Activated CD4-positive, CD25-positive, alpha-beta regulatory T cell treated with anti-CD3 and anti-CD28 coated beads, Interleukin-2, amount 50 U/mL, for 16 hours (primary cell): Measurements from ENCODE around the gene POTEF.
"Not testable (repeated sequence)": the region's sequence is repeated elsewhere in the genome, so short reads cannot be mapped to it uniquely, and the experiment has no call there.

Experiments
- DNase-seq: peaks from one replicate; pipeline ENCODE4 v3.0.0-alpha.2; 2020; ENCODE audit warnings: low read depth, low spot score

Gene POTEF

DNA sequence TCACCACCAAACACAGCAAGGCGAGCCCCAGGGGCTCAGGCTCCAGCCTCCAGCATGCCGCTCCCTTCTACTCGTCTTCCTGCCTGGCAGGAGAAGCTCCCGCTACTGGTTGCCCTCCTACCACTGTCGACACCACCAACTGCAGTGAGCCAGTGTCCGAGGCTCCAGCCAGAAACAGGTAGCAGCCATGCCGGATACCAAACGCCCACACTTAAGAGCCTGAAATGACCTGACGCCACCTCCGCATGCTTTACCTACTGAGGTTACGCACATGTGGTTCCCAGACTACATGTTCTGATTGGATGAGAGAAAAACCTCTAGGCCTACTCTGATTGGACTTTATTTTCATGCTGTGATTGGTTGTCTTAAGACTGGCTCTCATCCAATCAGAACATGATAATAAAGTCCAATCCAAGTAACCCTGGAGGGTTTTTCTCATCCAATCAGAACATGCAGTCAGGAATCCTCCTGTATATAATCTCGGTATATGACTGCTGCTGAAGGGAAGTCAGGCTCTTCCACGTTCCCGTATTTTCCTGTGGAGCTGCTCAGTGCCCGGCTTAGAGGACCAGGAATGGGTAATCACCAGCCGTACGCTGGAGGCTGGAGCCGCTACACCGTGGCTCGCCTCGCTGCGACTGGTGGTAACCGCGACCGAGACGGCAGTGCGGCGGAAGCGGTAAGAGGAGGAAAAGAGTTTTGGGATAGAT, at the start of gene POTEF:
Gene POTEF (minus strand): TSS at position 103 of the 710 bp plus-strand sequence. CDS start 8,707 bp downstream, outside the sequence.
- DNase-seq, result not testable (repeated sequence)

- DNase-seq, result not testable (repeated sequence)
These were observed 45.8 kb upstream of the POTEF start for GRCh38 chr2:130174866-130175265.

DNA sequence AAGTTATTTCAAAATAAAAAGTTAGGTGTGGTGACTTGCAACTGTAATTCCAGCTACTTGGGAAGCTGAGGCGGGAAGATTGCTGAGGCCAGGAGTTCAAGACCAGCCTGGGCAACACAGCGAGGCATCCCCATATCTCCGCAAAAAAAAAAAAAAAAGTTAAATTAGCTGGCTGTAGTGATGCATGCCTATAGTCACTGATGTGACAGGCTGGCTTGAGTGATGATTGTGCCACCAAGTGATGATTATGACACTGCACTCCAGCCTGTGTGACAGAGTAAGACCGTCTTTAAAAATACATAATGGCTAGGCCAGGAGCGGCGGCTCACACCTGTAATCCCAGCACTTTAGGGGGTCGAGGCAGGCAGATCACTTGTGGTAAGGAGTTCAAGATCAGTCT, 40.9 kb upstream of the POTEF start:
- no peak for DNase-seq

GRCh38 chr2:130169163-130169562, 40.1 kb upstream of the POTEF start:
- not testable (repeated sequence) for DNase-seq

DNA sequence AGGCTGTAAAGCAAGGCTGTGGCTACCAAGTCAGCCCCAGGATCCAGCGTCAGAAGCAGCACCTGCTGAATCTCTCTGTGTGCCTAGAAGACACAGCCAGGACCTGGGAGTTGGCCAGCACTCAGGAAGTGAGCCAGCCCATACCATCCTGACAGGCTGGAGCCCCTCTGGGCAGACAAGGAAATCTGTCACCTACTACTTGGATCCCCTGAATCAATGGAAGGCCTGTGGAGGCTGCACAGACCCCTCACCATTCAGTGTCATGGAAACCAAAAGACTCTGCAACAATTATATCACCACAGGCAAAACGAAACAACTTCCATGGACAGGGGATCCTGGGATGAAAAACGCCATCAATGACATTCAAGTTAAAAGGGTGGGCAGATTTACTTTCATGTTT, 37.6 kb upstream of the POTEF start:
- not testable (repeated sequence) for DNase-seq

DNA sequence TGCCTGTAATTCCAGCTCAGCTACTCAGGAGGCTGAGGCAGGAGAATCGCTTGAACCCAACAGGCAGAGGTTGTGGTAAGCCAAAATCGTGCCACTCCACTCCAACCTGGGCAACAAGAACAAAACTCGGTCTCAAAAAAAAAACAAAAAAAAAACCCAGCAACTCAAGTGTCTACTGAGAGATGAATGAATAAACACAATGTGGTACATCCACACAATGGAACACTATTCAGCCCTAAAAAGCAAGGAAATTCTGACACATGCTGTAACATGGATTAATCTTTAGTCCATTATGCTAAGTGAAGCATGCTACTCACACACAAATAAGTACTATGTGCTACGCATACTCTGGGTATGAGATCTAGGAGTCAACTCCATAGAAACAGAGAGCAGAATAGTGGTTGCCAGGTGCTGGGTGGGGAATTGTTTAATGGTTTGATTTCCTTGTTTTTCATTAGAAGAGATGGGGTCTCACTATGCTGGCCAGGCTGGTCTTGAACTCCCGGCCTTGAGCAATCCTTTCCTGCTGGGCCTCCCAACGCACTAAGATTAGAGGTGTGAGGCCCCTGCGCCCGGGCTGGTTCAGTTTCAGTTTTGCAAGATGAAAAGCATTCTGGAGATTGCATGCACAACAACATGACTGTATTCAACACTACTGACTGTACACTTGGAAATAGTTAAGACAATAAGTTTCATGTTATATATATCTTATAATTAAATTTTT, 36.4 kb upstream of the POTEF start:
- no peak for DNase-seq

- no peak for DNase-seq
These were observed 33.9 kb upstream of the POTEF start for GRCh38 chr2:130162968-130163367.

- not testable (repeated sequence) for DNase-seq
These were observed 33.5 kb upstream of the POTEF start for GRCh38 chr2:130162486-130162885.

GRCh38 chr2:130160838-130161705, 32.0 kb upstream of the POTEF start:
- DNase-seq, result not testable (repeated sequence)

GRCh38 chr2:130160131-130160530, 31.1 kb upstream of the POTEF start:
- no peak for DNase-seq

DNA sequence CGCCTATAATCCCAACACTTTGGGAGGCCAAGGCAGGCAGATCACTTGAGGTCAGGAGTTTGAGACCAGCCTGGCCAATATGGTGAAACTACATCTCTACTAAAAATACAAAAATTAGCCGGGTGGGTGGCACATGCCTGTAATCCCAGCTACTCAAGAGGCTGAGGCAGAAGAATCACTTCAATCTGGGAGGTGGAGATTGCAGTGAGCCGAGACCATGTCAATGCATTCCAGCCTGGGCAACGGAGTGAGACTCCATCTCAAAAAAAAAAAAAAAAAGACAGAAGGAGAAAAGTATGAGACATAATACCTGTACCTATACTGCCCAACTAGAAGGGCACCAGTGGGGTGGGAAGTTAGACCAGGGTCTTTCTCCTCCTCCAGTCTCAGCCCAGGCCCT, 30.4 kb upstream of the POTEF start:
- DNase-seq, result not testable (repeated sequence)

GRCh38 chr2:130158631-130159030, 29.6 kb upstream of the POTEF start:
- DNase-seq, result no peak

- not testable (repeated sequence) for DNase-seq
These were observed 28.9 kb upstream of the POTEF start for GRCh38 chr2:130157825-130158514.

DNA sequence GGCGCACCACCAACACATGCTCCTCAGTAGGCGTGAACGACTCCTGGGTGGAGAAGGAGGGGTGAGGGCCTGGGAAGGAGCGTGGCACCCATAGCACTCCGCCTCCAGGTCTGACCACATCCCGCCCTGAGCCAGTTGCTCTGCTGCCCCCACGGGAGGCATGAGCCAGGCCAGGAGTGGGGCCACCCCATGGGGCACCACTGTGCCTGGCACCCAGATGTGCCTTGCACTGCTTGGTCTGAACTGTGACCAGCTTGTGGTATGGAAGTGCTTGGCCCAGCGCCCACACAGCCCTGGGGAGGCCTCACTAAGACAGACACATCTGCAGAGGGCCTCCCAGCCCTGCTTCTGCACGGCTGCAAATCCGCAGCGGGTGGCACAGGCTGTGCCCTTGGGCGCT, 28.3 kb upstream of the POTEF start:
- DNase-seq, result not testable (repeated sequence)

- DNase-seq, result no peak
These were observed 27.6 kb upstream of the POTEF start for GRCh38 chr2:130156624-130157004.

GRCh38 chr2:130155956-130156623, 27.1 kb upstream of the POTEF start:
- DNase-seq, result not testable (repeated sequence)

DNA sequence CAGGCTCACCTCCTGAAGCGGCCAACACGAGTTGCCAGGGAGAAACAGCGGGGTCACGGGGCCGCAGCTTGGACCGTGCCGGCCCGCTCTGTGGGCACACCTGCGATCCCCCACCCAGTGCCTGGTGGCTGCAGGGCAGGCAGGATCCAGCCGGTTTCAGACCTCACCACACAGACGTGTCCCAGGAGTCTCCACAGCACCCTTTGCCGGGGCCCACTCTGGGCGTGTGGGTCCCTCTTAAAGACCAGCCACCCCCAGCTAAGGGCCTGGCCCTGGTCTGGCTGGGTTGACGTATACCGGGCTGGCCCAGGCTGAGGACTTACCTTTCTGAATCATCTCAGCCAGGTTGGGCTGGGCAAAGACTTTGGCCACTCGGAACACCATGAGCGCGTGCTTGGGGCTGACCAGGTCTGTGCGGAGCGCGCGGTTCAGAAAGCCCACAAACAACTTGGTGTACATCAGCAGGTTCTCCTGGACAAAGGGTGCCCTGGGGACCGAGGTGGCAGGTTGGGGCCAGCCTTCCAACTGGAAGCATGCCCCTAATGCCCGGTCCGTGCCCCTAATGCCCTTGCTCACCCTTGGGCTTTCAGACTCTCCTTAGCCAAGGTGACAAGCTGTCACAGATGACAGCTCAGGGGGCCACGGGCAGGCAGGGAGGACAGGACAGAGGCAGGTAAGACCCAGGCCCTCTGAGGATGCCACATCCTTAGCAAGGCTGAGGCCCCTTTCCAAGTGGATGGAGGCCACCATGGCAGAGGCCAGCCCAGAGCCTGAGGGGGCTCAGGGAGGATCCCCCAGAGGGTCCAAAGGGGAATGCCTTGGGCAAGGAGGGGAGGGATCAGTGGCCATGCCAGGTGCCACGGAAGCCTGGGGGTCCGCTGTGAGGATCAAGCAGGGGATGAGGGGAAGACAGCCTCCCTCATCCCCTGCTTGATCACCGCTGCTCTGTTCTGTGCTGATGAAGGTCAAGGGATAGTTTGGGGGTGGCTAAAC, 26.0 kb upstream of the POTEF start:
- no peak for DNase-seq

GRCh38 chr2:130154423-130154770, 25.4 kb upstream of the POTEF start:
- DNase-seq, result not testable (repeated sequence)

DNA sequence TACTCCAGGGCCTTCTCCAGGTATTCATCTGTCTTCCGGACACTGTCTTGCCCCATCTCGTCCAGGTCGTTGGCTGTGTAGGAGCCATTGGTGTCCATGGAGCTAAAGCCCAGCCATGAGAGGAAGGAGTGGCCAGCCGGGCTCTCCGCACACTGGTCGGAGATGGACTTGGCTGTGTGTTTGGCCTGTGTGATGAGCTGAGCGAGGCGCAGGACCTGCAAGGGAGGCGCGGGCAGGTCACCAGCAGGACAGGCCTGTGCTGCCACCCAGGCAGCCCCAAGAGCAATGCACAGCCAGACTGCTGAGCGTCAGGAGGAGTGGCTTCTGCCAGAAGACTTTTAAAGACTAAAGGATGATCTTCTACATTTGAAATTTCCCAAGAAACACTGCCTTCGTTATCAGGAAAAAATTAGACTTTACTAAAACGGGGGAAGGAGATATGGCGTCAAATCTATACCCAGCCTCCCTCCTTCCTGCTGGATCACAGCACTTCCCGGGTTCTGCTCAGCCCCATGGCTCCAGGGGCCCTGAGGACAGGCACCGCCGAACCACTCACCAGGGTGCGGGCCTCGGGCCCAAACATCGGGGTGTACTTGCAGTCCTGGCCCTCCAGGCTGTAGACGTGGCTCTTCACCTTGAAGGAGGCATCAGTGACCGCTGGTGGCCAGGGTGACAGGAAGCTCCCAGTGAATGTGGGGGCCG, 24.9 kb upstream of the POTEF start:
- not testable (repeated sequence) for DNase-seq
